ENCODE data around the gene BRI3BP.

The BRI3BP gene

DNA sequence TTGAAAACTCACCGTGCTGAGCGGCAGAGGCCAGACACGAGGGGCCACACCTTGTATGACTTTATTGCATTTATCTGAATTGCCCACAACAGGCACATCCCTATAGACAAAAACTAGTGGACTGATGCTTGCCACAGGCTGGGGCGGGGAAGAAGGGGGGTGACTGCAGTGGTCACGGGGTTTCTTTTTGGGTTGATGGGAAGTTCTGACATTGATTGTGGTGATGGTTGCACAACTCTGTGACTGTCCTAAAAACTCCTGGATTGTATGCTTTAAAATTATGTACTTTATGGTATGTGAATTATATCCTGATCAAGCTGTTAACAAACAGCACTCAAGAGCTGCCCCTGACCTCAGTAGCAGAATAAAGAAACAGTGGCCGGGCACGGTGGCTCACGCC lies 30.2 kb upstream of the BRI3BP start:
- Histone ChIP-seq H3K4me1 (ENCODE audit: control insufficient read depth in 1 of 2, insufficient read depth in 2 of 2, low read length in 2 of 2) (no peaks in the 10 kb centered on the region), H3K36me3 (ENCODE audit: control insufficient read depth in 1 of 2, insufficient read depth in 2 of 2, low read length in 2 of 2) (peaks cover 58 to 61% of the 10 kb centered on the region in 2 experiments), H3K27me3 (ENCODE audit: insufficient read depth, low read length) (no peaks in the 10 kb centered on the region), H2AFZ (ENCODE audit: insufficient read depth, low read length, poor library complexity) (no peak overlapping the region), H4K8ac (ENCODE audit: low read depth, low read length) (no peak overlapping the region), H3K9ac (ENCODE audit: low read length) (no peak overlapping the region), H3K23ac (ENCODE audit: low read length) (no peak overlapping the region), H3K14ac (ENCODE audit: low read length) (no peak overlapping the region), H3K79me2 (ENCODE audit: control insufficient read depth, insufficient read depth, low read length, poor library complexity) (no peaks in the 10 kb centered on the region), H3K4me2 (ENCODE audit: low read length) (no peak overlapping the region), H3K4ac (ENCODE audit: low read depth, low read length) (no peak overlapping the region), H3K4me3 (ENCODE audit: low read depth, low read length) (no peak overlapping the region), H3K9me3 (ENCODE audit: insufficient read depth, low read depth, low read length) (peaks cover 5% of the 10 kb centered on the region), H2BK120ac (ENCODE audit: insufficient read depth, low read length, poor library complexity) (no peak overlapping the region), H4K12ac (ENCODE audit: low read depth, low read length) (no peak overlapping the region), H4K91ac (ENCODE audit: low read depth, low read length) (no peak overlapping the region), H2AK5ac (ENCODE audit: low read length) (no peak overlapping the region), H2BK5ac (ENCODE audit: low read depth, low read length, poor library complexity) (no peak overlapping the region), H3K18ac (ENCODE audit: low read length) (no peak overlapping the region), H3K79me1 (ENCODE audit: low read length) (no peaks in the 10 kb centered on the region), H2BK12ac (ENCODE audit: low read length) (no peak overlapping the region), H3K27ac (ENCODE audit: low read depth, low read length) (no peak overlapping the region)
- no CpG with 5 or more reads among the region's 8 CpGs for WGBS (ENCODE audit: extremely low coverage, insufficient coverage, insufficient read length)
- DNase-seq: no peak

DNA sequence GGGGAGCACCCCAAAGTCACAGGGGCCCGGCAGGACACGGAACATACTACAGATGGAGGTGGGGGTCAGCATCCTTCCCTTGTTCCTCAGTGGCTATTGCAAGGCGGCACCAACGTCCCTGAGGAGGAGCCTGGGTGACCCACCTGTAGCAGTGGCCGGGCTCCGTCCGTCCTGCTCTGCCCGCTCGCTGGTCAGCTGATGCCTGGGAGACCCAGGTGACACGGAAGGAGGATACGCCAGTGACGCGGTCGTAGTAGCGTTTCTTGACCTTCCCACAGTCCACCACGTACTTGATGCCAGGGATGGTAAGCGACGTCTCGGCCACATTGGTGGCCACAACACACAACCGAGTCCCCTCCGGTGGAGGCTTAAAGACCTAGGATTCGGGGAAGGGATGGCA lies 29.2 kb upstream of the BRI3BP start:
- Histone ChIP-seq H3K9ac (ENCODE audit: low read length) (no peak overlapping the region), H3K27me3 (ENCODE audit: insufficient read depth, low read length) (no peaks in the 10 kb centered on the region), H4K12ac (ENCODE audit: low read depth, low read length) (no peak overlapping the region), H3K18ac (ENCODE audit: low read length) (no peak overlapping the region), H2AFZ (ENCODE audit: insufficient read depth, low read length, poor library complexity) (no peak overlapping the region), H3K79me2 (ENCODE audit: control insufficient read depth, insufficient read depth, low read length, poor library complexity) (no peaks in the 10 kb centered on the region), H2BK120ac (ENCODE audit: insufficient read depth, low read length, poor library complexity) (no peak overlapping the region), H2BK12ac (ENCODE audit: low read length) (no peak overlapping the region), H3K23ac (ENCODE audit: low read length) (no peak overlapping the region), H3K4me3 (ENCODE audit: low read depth, low read length) (peak overlapping the region; percentile 8), H3K4me2 (ENCODE audit: low read length) (no peak overlapping the region), H3K4ac (ENCODE audit: low read depth, low read length) (no peak overlapping the region), H3K4me1 (ENCODE audit: control insufficient read depth in 1 of 2, insufficient read depth in 2 of 2, low read length in 2 of 2) (no peaks in the 10 kb centered on the region), H3K14ac (ENCODE audit: low read length) (no peak overlapping the region), H3K36me3 (ENCODE audit: control insufficient read depth in 1 of 2, insufficient read depth in 2 of 2, low read length in 2 of 2) (peaks cover 66 to 68% of the 10 kb centered on the region in 2 experiments), H2BK5ac (ENCODE audit: low read depth, low read length, poor library complexity) (no peak overlapping the region), H2AK5ac (ENCODE audit: low read length) (no peak overlapping the region), H3K27ac (ENCODE audit: low read depth, low read length) (no peak overlapping the region), H3K79me1 (ENCODE audit: low read length) (no peaks in the 10 kb centered on the region), H4K8ac (ENCODE audit: low read depth, low read length) (no peak overlapping the region), H4K91ac (ENCODE audit: low read depth, low read length) (no peak overlapping the region), H3K9me3 (ENCODE audit: insufficient read depth, low read depth, low read length) (peaks cover 5% of the 10 kb centered on the region)
- WGBS (ENCODE audit: extremely low coverage, insufficient coverage, insufficient read length): no CpG with 5 or more reads among the region's 22 CpGs
- no peak for DNase-seq

DNA sequence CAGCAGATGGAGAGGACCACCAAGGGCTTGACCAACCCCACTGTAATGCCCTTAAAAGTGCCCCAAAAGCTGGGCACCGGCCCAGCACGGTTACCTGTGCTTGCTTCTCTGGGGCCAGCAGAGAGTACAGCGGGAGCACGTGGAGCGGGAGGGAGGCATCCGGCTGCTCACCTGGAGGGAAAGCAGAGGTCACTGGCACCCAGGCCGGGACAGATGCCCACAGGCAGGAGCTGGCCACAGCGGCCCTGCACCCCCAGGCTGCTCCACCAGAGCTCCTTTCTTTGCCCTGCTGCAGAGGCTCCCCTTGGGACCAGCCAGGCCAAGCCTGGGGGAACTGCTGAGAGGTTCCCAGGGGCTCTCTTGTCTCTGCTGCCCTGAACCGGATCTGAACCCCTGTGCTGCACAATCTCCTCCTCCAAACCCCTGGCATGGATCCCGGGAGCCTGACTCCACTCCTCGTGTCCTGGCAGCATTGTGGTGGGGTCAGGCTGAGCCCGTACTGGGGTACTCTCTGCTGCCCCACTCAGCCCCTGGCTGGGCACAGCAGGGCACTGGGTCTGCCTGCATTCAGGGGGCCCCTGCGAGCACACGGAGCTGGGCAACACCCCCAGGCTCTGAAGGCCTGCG lies 28.5 kb upstream of the BRI3BP start:
- H3K18ac ChIP-seq (ENCODE audit: low read length): no peak overlapping the region
- no peak overlapping the region for H2AK5ac ChIP-seq (ENCODE audit: low read length)
- no peak overlapping the region for H2BK5ac ChIP-seq (ENCODE audit: low read depth, low read length, poor library complexity)
- no CpG with 5 or more reads among the region's 15 CpGs for WGBS (ENCODE audit: extremely low coverage, insufficient coverage, insufficient read length)
- no peaks in the 10 kb centered on the region for H3K27me3 ChIP-seq (ENCODE audit: insufficient read depth, low read length)
- no peak overlapping the region for H3K14ac ChIP-seq (ENCODE audit: low read length)
- H3K79me1 ChIP-seq (ENCODE audit: low read length): no peaks in the 10 kb centered on the region
- no peak overlapping the region for H3K4me2 ChIP-seq (ENCODE audit: low read length)
- no peaks in the 10 kb centered on the region for H3K4me1 ChIP-seq (ENCODE audit: control insufficient read depth in 1 of 2, insufficient read depth in 2 of 2, low read length in 2 of 2)
- H2AFZ ChIP-seq (ENCODE audit: insufficient read depth, low read length, poor library complexity): no peak overlapping the region
- no peak overlapping the region for H3K4ac ChIP-seq (ENCODE audit: low read depth, low read length)
- H3K9ac ChIP-seq (ENCODE audit: low read length): no peak overlapping the region
- H2BK12ac ChIP-seq (ENCODE audit: low read length): no peak overlapping the region
- no peak overlapping the region for H3K27ac ChIP-seq (ENCODE audit: low read depth, low read length)
- H3K4me3 ChIP-seq (ENCODE audit: low read depth, low read length): no peak overlapping the region
- H4K91ac ChIP-seq (ENCODE audit: low read depth, low read length): no peak overlapping the region
- H3K23ac ChIP-seq (ENCODE audit: low read length): no peak overlapping the region
- H4K8ac ChIP-seq (ENCODE audit: low read depth, low read length): no peak overlapping the region
- no peak overlapping the region for H2BK120ac ChIP-seq (ENCODE audit: insufficient read depth, low read length, poor library complexity)
- no peak for DNase-seq
- H3K79me2 ChIP-seq (ENCODE audit: control insufficient read depth, insufficient read depth, low read length, poor library complexity): no peaks in the 10 kb centered on the region
- H3K36me3 ChIP-seq (ENCODE audit: control insufficient read depth in 1 of 2, insufficient read depth in 2 of 2, low read length in 2 of 2): peaks cover 64 to 66% of the 10 kb centered on the region in 2 experiments
- peaks cover 2% of the 10 kb centered on the region for H3K9me3 ChIP-seq (ENCODE audit: insufficient read depth, low read depth, low read length)
- no peak overlapping the region for H4K12ac ChIP-seq (ENCODE audit: low read depth, low read length)

DNA sequence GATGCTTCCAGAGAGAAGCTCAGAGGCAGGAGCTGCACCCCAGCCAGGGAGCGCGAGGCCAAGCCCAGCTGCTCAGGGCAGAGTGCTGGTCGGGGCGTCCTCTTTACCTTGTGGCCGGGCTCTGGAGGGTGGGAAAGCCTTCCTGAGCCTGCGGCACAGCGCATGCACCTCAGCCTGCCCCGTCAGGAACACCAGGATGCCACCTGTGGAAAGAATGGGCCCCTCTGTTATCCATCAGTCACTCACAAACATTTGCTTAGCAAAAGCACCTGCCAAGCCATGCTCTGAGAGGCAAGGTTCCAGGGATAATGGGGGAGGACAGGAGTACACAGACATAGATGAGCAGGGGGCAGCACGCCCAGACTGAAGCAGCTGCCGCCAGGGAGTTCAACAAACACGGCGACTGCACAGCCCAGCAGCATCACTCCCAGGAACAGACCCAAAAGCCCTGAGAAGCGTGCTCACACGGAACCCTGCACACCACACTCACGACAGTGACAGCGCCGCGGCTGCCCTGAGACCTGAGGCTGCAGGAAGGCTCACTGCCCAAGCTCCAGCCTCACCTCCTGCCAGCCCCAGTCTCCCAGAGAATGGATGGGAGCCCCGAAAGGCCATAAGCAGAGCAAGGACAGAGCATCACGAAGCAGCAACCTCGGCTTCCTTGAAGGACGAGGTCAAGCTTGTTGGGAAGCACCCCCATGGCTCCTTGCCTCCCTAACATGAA lies 26.3 kb upstream of the BRI3BP start:
- Histone ChIP-seq H2BK5ac (ENCODE audit: low read depth, low read length, poor library complexity) (no peak overlapping the region), H4K91ac (ENCODE audit: low read depth, low read length) (no peak overlapping the region), H2AK5ac (ENCODE audit: low read length) (no peak overlapping the region), H3K9ac (ENCODE audit: low read length) (no peak overlapping the region), H3K79me1 (ENCODE audit: low read length) (no peaks in the 10 kb centered on the region), H3K4me3 (ENCODE audit: low read depth, low read length) (no peak overlapping the region), H3K79me2 (ENCODE audit: control insufficient read depth, insufficient read depth, low read length, poor library complexity) (no peaks in the 10 kb centered on the region), H4K8ac (ENCODE audit: low read depth, low read length) (no peak overlapping the region), H3K27ac (ENCODE audit: low read depth, low read length) (no peak overlapping the region), H3K23ac (ENCODE audit: low read length) (no peak overlapping the region), H2BK120ac (ENCODE audit: insufficient read depth, low read length, poor library complexity) (no peak overlapping the region), H3K4me2 (ENCODE audit: low read length) (no peak overlapping the region), H4K12ac (ENCODE audit: low read depth, low read length) (no peak overlapping the region), H2BK12ac (ENCODE audit: low read length) (no peak overlapping the region), H3K9me3 (ENCODE audit: insufficient read depth, low read depth, low read length) (no peaks in the 10 kb centered on the region), H3K4me1 (ENCODE audit: control insufficient read depth in 1 of 2, insufficient read depth in 2 of 2, low read length in 2 of 2) (no peaks in the 10 kb centered on the region), H3K27me3 (ENCODE audit: insufficient read depth, low read length) (no peaks in the 10 kb centered on the region), H3K4ac (ENCODE audit: low read depth, low read length) (no peak overlapping the region), H3K18ac (ENCODE audit: low read length) (no peak overlapping the region), H2AFZ (ENCODE audit: insufficient read depth, low read length, poor library complexity) (no peak overlapping the region), H3K14ac (ENCODE audit: low read length) (no peak overlapping the region), H3K36me3 (ENCODE audit: control insufficient read depth in 1 of 2, insufficient read depth in 2 of 2, low read length in 2 of 2) (peaks cover 78 to 82% of the 10 kb centered on the region in 2 experiments)
- no CpG with 5 or more reads among the region's 22 CpGs for WGBS (ENCODE audit: extremely low coverage, insufficient coverage, insufficient read length)
- DNase-seq: no peak

Measured in trophoblast cell (in vitro differentiated cells and primary cell).